HG03354 (cell line): ENCODE measurements around the gene CTNNA3.
"Not testable (repeated sequence)": the region's sequence is repeated elsewhere in the genome, so short reads cannot be mapped to it uniquely, and the experiment has no call there.

Experiments used
- ATAC-seq: cut with Tn5 transposase; IDR thresholded peaks from one replicate; pipeline ENCODE4 v1.9.1; 2021; ENCODE audit warnings: mild to moderate bottlenecking; ENCODE audit not compliant: unreplicated experiment, poor library complexity, severe bottlenecking

The CTNNA3 gene

DNA sequence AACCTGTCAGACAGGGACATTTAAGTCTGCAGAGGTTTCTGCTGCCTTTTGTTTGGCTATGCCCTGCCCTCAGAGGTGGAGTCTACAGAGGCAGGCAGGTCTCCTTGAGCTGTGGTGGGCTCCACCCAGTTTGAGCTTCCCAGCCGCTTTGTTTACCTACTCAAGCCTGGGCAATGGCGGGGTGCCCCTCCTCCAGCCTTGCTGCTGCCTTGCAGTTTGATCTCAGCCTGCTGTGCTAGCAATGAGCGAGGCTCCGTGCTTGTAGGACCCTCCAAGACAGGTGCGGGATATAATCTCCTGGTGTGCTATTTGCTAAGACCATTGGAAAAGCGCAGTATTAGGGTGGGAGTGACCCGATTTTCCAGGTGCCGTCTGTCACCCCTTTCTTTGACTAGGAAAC, 1360.2 kb downstream of the CTNNA3 start:
- not testable (repeated sequence) for ATAC-seq

DNA sequence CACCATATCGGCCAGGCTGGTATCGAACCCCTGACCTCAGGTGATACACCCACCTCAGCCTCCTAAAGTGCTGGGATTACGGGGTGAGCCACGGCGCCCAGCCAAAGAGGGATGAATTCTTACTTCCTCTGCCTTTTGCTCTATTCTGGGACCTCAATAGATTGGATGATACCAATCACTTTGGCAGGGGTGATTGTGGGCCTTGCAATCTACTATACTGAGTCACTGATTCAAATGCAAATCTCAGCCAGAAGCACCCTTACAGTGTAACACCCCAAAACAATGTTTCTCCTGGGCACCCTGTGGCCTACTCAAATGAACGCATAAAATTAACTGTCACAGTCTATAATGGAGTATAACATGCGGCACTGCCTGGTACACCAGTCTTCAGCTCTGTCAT, 1366.8 kb downstream of the CTNNA3 start:
- ATAC-seq: no peak

DNA sequence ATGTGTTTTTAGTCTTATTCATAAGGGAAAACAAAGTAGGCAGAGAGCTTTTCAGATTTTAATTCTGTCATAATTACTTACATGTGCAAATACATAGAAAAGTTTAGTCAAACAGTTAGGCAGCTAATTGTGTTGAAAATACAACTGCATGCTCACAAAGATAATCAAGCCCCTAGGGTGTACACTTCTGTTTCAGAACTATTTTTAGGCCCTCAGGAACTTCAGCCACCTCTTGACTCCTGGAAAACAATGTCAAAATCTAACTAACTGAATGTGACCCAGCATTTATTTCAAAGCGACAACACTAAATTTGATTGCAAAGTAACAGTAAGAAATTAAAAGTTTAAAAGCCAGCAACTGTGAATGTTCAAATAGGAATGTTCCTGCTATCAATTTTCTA, 1369.1 kb downstream of the CTNNA3 start:
- ATAC-seq: no peak

GRCh38 chr10:66322777-66323176, 1373.2 kb downstream of the CTNNA3 start:
- no peak for ATAC-seq

DNA sequence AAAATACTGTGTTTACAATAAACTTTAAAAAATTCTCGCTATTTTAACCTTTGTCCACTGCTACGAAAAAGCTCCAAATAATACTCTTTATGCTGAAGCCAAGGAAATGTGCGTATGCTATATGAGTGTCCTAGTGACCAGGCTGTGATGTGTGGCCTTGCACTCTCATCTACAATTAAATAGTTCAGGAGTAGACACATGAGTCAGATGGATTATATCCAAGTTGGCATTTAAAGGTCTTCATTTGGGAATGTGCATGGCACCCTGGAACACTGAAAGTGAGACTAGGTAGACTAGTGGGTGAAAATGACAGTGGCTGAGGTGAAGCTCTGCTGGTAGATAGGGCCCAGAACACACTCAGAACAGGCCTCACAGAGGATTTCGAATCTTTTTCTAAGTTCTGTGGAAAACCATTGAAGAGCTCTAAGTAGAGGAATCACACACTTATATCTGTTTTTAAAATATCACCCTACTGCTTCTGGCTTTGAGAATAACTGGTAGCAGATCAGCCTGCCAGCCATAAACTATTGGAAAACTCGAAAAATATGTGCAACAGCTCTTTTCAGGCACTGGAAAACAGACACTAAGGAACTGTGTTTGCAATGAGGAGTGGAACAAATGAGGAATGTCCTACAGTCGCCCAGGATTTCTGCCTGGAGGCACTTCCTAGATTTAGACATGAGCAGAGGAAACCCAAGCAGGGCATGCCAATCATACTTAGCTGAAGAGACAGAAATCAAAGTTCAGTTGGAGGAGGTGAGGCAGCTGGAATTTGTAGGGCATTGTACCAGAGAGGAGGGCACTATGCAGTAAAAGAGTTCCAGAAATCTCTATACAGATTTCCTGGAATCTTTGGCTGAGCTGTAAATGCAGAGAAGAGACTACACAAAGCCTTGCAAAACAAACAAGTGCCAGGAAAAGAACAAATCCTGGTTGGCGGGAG, 1374.0 kb downstream of the CTNNA3 start:
- no peak for ATAC-seq

- ATAC-seq: no peak
These were observed 1377.2 kb downstream of the CTNNA3 start for GRCh38 chr10:66318761-66319160.

DNA sequence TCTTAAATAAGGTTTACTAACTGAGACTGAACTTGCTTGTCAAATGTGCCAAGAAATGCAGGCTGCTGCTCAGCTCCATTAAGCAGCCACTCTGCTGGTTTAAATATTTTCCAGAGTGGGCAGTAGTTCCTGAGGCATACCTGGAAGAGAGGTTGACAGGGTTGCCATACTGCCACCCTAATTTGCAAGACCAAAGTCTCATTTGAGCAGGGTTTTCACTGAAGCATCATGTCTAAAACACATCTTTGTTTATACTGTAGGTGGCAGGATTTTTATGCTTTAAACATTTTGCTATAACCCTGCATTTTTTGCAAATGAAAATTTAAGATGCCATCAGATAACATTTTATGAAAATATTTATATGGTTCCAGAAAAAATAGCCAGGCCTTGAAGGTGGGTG, 1388.2 kb downstream of the CTNNA3 start:
- no peak for ATAC-seq

DNA sequence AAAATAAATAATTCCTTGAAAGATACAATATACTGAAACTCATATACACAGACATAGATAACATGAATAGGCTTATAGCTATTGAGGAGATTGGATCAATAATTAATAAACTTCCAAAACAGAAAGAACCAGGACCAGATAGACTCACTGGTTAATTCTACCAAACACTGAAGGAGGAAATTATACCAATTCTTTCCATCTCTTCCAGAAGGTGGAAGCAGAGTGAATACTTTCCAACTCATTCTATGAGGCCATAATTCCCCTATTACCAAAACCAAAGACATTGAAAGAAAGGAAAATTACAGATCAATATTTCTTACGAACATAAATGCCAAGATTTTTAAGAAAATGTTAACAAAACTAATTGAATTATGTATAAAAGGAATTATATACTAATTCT, 1394.9 kb downstream of the CTNNA3 start:
- no peak for ATAC-seq

GRCh38 chr10:66295602-66296001, 1400.4 kb downstream of the CTNNA3 start:
- ATAC-seq: no peak

GRCh38 chr10:66294538-66294937, 1401.5 kb downstream of the CTNNA3 start:
- no peak for ATAC-seq

DNA sequence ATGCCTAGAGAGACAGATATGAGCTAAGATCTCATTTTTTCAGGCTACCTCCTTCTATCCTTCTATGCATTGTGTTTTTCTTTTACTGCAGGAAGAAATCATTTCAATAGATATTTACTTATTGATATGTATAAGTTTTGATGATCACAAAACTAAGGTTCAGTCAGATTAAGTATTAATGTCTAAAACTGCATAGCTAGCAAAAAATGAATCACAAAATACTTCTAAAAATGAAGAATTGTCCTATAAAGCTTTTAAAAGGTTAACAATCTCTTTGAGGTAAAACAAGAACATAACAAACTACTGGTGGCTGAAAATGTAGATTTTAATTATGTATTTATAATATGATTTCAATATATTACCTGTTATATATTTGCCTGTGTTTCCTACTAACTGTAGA, 1403.1 kb downstream of the CTNNA3 start:
- no peak for ATAC-seq

GRCh38 chr10:66292456-66292855, 1403.5 kb downstream of the CTNNA3 start:
- no peak for ATAC-seq

DNA sequence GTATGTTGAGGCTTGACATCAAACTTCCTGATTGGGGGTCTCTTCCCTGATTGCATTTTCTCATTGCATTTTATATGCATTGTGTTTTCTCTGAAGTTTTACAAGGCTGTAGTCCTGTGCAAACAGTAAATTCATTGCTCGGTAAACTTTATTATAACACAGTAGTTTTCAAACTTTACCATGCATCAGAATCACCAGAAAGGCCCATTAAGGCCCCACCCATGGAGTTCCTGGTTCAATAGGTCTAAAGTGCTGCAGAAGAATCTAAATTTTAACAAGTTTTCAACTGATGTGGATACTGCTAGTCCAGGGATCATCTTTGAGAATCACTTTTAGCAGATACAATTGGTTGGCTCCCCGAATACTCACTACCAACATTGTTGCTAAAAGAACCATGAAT, 1404.9 kb downstream of the CTNNA3 start:
- ATAC-seq: no peak

DNA sequence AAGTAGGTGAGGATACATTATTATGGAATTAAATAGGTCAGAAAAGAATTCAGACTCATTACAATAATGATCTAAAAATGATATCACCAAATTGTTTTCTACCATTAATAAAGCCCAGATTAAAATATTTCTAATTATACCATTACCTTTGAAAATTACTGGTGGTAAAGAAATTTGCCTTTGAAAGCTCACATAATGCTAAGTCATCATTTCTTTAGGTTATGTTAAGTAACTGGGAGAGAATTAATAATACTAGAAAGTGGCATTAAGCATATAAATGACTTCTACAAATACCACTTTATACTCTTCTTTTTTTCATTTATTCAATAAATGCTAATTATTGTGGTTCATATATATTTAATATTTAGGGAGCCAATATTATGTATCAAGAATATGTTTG, 1411.4 kb downstream of the CTNNA3 start:
- ATAC-seq: no peak

GRCh38 chr10:66283874-66284464, 1412.0 kb downstream of the CTNNA3 start:
- no peak for ATAC-seq

DNA sequence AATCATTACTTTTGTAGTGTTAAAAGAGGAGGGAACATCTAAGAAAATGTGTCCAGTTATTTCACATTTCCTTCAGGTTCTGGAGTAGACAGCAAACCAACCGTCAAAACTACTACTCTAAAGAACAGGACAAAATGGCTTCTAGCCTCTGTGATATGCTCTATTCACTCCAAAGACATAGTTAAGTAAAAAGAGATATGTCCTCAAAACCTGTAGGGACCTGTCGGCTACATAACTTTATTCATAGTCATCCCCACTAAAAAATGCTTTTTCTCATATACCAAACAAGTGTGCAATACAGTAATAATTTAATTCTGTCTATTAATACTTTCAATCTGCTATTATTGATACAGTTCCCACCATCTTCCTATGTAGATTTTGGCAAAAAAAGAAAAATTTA, 1412.9 kb downstream of the CTNNA3 start:
- ATAC-seq: no peak

DNA sequence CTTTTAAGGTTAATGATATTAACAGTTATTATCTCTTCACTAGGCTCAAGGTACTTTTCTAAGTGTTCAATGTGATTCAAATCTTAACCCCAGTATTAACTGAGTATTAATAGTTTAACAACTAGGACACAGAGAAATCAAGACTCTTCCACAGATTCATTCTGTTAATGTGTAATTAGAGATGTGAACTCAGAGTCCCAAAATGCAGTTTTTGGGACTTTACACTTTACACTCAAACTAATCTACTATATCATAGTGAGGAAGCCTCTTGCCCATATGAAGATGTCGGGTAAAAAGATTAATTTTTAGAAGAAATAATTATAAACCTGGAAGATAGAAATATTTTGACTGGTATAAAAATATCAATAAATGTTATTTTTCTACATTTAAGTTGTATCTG, 1414.7 kb downstream of the CTNNA3 start:
- no peak for ATAC-seq

GRCh38 chr10:66277481-66277880, 1418.5 kb downstream of the CTNNA3 start:
- ATAC-seq: no peak

DNA sequence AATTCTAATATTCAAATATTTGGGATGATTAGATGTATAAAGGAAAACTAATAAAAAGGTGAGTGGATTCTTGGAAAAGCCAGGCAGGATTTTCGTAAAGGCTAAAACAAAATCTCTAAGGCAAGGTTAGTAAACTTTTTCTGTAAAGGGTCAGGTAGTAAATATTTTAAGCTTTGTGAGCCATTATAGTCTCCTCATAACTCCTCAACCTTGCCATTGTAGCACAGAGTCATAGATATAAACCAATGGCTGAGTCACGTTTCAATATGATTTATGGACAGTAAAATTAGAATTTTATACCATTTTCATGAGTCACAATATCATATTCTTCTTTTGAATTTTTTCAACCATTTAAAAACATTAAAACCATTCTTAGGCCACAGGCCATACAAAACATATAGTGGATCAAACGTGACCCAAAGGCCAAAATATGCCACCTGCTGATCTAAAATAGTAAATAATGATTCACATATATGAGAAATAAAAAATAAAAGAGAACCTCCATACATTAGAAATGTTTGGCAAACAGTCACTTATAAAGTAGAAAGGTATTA, 1422.0 kb downstream of the CTNNA3 start:
- ATAC-seq: no peak

- no peak for ATAC-seq
These were observed 1430.6 kb downstream of the CTNNA3 start for GRCh38 chr10:66265398-66265797.

DNA sequence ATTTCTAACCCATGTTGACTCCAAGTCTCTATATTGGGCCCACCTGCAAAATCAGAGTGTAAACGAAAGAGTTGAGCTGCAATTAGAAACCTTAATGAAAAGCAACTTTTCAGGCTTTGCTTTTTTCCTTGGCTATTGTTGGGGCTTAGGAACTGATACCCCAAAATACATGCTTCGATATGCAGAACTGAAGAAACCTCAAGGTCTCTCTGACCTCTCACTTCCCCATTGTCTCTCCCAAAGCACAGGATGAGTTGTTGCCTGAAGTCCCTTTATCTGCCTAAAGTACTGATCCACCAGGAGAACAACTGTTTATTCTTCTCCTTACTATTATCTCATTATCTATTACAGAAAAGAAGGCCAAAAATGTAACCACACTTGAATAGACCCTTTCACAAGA, 1436.2 kb downstream of the CTNNA3 start:
- ATAC-seq: no peak
